Glomerular visceral epithelial cell (primary cell): ENCODE data around the gene SLC22A3.

Experiments used
- DNase-seq: peaks from one replicate; pipeline ENCODE4 v3.0.0-alpha.2; 2016; ENCODE audit errors: extremely low spot score

The SLC22A3 gene

DNA sequence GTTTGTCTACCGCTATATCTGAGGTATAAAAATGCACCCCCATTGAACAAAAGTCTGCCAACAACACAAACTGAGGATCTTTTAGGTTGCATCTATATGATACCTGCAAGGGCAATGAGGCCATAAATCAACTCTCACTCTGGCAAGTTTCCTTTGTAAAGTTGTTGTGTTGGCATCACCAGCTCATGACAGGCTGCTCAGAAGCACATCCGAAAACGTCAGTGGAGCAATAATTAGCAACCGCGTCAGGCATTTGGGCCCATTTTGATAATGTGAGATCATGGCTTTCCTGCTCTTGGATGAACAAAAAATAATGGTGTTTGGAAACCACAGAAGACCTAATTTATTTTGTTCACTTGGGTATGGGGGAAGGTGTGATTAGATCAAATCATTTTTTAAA lies 12.0 kb upstream of the SLC22A3 start:
- no peak for DNase-seq

GRCh38 chr6:160337301-160337700 lies 10.9 kb upstream of the SLC22A3 start:
- DNase-seq = peak; percentile 70

GRCh38 chr6:160337991-160338390 lies 10.2 kb upstream of the SLC22A3 start:
- DNase-seq = no peak

- no peak for DNase-seq
Measured at GRCh38 chr6:160343144-160343543, 5.0 kb upstream of the SLC22A3 start.

GRCh38 chr6:160344271-160344670 lies 3.9 kb upstream of the SLC22A3 start:
- no peak for DNase-seq

GRCh38 chr6:160347259-160348222 lies 637 bp upstream of the SLC22A3 start:
- no peak for DNase-seq

DNA sequence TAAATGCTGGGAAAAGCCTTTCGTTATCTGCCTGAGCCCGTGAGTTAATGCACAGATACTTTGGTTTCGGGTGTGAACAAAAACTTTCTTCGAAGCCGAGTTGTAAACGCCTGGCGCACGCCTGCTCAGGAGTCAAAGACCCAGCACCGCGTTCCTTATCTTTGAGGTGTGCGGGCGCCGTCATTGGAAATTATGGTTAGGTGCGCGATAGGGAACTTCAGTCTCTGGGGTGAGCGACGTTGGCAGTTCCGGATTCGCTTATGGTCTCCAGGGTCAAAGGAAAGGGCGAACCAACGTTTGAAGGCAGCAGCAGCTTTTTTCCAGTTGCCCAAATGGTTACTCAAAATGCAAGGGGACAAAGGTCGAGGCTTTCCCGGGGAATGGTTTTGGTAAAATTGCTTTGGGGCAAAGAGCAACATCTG lies 853 bp downstream of the SLC22A3 start:
- no peak for DNase-seq

DNA sequence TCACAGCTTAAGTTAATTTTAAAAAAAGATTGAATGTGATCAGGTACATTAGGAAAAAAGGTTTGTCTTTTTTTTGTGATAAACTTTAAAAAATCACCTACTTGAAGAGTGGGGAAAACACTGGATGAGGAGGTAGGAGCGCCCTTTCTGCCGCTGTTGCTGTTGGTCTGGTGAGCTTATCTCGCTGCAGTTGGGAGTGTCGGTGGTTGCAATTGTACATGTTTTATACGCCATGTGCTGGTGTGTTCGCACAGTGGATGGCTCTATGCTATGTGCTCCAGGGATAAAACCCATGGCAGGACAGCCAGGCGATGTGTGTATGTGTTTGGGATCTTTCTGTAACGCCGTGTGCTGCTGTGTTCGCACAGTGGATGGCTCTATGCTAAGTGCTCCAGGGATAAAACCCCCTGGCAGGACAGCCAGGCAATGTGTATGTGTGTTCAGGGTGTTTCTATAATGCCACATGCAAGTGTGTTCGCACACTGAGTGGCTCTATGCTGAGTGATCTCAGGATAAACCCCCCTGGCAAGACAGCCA lies 1.7 kb downstream of the SLC22A3 start:
- no peak for DNase-seq

DNA sequence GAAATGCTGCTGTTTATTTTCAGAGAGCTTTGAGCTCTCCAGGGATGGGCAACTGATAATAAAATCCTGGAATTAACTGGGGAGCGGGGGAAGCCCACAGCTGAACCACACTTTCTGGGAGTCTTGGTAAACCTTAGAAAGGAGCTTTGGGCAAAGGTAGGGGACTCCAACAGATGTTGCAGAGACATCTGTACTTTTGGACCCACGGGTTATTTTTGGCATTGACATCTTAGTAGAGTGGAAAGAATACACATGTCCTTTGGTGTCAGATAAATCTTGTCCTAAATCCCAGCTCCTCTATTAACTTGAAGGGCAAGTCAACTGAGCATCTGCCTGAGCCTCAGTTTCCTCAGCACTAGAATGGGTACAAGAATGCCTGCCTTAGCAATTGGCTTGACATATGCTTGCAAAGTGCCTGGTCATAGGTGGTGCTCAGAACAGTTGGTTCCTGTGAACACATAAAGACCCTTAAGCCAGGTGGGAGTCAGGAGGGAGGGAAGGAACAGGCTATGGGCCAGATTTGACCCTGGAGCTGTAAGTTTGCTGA lies 5.8 kb downstream of the SLC22A3 start:
- no peak for DNase-seq

- DNase-seq = peak; percentile 35
Measured at GRCh38 chr6:160355001-160355400, 6.8 kb downstream of the SLC22A3 start.

GRCh38 chr6:160356074-160356744 lies 8.0 kb downstream of the SLC22A3 start:
- DNase-seq = no peak

DNA sequence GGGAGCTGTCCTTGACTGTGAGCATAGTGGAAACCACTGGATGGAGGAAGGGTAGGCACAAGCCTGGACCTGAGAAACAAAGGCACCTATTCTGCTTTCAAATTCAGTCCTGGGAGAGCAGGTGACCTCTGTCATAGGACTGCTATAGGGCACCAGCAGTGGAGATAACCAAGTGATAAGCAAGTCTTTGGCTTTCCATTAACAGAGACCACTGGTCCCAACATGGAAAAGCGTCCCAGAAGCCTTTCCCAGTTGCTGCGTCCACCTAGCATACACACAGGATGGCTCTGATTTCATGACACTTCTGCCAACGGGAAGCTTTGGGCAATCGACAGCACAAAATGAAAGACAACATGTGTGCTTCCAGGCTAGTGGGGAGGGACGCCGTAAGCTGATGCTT lies 8.9 kb downstream of the SLC22A3 start:
- no peak for DNase-seq

DNA sequence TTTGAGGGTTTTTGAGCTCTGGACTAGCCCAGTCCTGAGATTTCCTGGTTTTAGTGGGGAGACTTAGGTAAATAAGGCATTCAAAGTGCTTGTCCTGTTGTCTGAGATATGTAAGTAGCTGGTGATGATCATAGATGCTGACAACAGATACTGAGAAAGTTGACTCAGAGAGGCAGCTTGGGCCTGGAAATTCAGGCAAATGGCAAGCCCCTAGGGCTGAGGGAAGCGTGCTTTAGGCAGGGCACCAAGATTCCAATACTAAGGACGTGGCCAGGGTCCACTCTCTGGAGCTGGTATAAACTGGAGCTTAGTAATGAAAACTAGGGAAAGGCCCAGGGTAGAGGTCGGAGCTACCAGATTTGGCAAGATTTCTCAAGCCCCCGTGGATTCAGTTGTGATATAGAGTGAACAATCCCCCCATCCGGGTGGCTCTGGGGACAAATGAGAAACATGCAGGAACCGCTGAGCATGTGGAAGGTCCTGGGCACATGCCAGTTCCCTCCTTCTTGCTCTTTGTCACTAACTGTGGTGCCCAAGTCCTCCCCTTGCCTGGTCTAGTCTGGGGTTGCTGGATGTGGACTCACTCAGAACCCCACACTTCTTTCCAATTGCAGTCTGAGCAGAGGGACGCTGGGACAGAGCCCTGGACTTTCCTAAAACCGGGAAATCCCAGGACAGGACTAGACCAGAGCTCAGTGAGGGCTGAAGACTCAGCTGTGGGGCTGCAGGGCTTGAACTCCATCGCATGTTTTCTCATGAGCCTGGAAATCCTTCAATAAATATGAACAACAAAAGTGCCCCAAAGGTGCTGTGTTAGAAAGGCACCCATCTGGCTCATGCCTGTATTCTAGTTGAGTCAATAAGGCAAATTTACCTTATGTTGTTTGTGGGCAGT lies 10.3 kb downstream of the SLC22A3 start:
- DNase-seq = no peak

DNA sequence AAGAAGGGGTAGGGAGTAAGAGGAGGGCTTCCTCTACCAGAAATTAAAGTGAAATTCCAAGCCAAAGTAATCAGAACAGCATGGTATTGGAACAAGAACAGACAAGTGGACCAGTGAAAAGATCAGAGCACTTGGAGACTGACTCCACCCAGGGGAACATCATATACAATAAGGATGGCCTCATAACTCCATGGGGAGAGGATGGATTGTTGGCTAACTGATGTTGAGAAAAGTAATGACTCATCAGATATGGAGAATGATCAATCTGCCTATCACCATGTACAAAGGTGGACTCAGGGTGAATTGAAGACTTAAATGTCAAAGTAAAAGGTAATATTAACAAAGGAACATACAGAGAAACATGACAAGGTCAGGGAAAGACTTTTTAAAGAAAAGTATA lies 12.8 kb downstream of the SLC22A3 start:
- no peak for DNase-seq

DNA sequence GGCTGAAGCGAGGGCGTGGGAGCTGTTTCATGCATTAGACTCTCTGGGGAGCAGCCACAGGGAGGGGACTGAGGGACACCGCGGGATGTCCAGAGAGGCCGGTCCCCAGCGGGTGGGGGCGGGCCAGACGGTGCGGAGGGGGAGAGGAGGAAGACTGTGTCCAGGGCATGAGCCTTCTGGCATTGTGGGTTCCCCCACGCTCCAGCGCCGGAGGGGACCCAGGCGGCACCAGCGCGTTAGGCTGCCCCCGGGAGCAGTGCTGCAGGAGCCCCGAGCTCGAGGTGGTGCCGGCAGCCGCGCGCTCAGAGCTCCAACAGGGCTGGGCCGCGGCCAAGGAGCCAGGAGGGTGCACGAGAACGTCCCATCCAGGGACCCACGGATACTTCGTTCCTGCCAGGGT lies 14.4 kb downstream of the SLC22A3 start:
- DNase-seq = no peak

DNA sequence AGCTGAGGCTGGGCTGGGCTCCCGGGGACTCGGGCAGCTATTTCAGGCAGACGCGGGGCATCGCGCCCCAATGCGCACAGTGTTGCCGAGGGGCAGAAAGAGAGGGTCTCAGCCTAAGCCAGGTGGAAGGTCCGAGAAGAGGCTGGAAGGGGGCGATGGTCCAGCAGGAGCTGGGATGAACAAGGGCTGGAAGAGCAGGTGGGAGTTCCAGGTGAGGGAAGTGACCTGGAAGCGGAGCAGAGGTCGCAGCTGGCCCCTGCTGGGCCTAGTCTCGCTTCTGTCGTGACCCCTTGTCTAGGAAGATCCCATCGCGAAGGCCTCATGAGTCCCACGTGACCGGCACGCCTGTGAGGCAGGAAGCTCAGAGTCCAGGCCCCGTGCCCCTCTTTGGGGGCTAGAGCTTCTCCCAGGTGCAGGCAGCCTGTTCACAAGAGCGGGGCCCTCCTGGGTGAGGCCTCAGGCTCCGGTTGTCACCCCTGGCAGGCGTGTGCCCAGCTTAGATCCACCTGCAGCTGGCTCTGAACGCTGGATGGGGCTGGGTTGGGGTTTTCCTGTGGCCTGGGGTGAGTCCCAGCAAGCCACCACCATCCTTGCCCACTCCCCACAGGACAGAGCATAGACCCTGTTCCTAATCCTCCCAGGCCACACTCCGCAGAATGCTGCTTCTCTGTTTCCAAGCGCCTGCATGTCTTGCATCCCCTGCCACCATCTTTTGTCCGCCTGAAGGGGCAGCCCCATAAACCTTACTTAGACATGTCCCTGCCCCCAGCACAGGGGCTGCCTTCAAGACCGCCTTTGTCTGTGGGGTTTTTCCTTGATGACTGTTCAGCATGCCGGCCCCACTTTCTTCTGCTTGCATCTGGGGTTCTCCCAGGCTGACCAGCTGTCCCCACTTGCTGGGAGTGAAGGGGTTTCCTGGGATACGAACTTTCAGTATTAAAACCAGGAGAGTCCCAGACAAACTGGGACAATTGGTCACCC lies 15.1 kb downstream of the SLC22A3 start:
- DNase-seq = no peak

GRCh38 chr6:160365117-160365516 lies 16.9 kb downstream of the SLC22A3 start:
- no peak for DNase-seq

- DNase-seq = no peak
Measured at GRCh38 chr6:160367798-160368547, 19.8 kb downstream of the SLC22A3 start.

- DNase-seq = no peak
Measured at GRCh38 chr6:160368670-160369069, 20.5 kb downstream of the SLC22A3 start.
